ENCODE results near the gene LSP1.

The LSP1 gene

GRCh38 chr11:1860108-1860507, 7.2 kb downstream of the LSP1 start:
- no peaks in the 10 kb centered on the region for H3K27me3 ChIP-seq
- H3K9me3 ChIP-seq, result no peaks in the 10 kb centered on the region
- H3K4me3 ChIP-seq (ENCODE audit: low read depth, low read length), result no peak overlapping the region
- H3K4me1 ChIP-seq, result peaks cover 6% of the 10 kb centered on the region
- DNase-seq, result no peak
- TF ChIP-seq CTCF (IDR thresholded peaks at IDR 0.05; ENCODE audit: low read depth, low read length), result no peak
- no peaks in the 10 kb centered on the region for H3K36me3 ChIP-seq

- H3K4me1 ChIP-seq, result peaks cover 6% of the 10 kb centered on the region
- no peaks in the 10 kb centered on the region for H3K9me3 ChIP-seq
- no peak for TF ChIP-seq CTCF (IDR thresholded peaks at IDR 0.05; ENCODE audit: low read depth, low read length)
- no peak overlapping the region for H3K4me3 ChIP-seq (ENCODE audit: low read depth, low read length)
- no peaks in the 10 kb centered on the region for H3K27me3 ChIP-seq
- H3K36me3 ChIP-seq, result no peaks in the 10 kb centered on the region
- DNase-seq, result no peak
Measured at GRCh38 chr11:1861435-1862411, 8.8 kb downstream of the LSP1 start.

GRCh38 chr11:1862588-1863351, 9.9 kb downstream of the LSP1 start:
- Histone ChIP-seq H3K27me3 (no peaks in the 10 kb centered on the region), H3K9me3 (no peaks in the 10 kb centered on the region), H3K4me3 (ENCODE audit: low read depth, low read length) (no peak overlapping the region), H3K4me1 (peaks cover 6% of the 10 kb centered on the region), H3K36me3 (no peaks in the 10 kb centered on the region)
- no peak for TF ChIP-seq CTCF (IDR thresholded peaks at IDR 0.05; ENCODE audit: low read depth, low read length)
- no peak for DNase-seq

GRCh38 chr11:1863352-1864216, 10.7 kb downstream of the LSP1 start:
- H3K27me3 ChIP-seq, result no peaks in the 10 kb centered on the region
- H3K9me3 ChIP-seq, result no peaks in the 10 kb centered on the region
- peaks cover 6% of the 10 kb centered on the region for H3K4me1 ChIP-seq
- no peak for TF ChIP-seq CTCF (IDR thresholded peaks at IDR 0.05; ENCODE audit: low read depth, low read length)
- H3K36me3 ChIP-seq, result no peaks in the 10 kb centered on the region
- no peak overlapping the region for H3K4me3 ChIP-seq (ENCODE audit: low read depth, low read length)
- DNase-seq, result peak; percentile 73

GRCh38 chr11:1864231-1864630, 11.3 kb downstream of the LSP1 start:
- Histone ChIP-seq H3K27me3 (no peaks in the 10 kb centered on the region), H3K4me3 (ENCODE audit: low read depth, low read length) (no peak overlapping the region), H3K36me3 (no peaks in the 10 kb centered on the region), H3K9me3 (no peaks in the 10 kb centered on the region), H3K4me1 (peaks cover 6% of the 10 kb centered on the region)
- no peak for DNase-seq
- TF ChIP-seq CTCF (IDR thresholded peaks at IDR 0.05; ENCODE audit: low read depth, low read length), result no peak
